Natural killer cell treated with Interleukin-12 subunit alpha and Interleukin-12 subunit beta and Interleukin-15 and Interleukin-18, amount 100 ng/mL, for 72 hours (primary cell): ENCODE data around the gene SYNE1. TPM values are rescaled to one million over a fixed set of nuclear protein-coding genes. Genes with fewer than 3 reads are reported as not detected.

Experiments
- ATAC-seq, 2 donors: fragments of 150-1000 bp; cut with Tn5 transposase in 1 of 2; sonication (Bioruptor Pico), chemical (Tn5 transposase) in 1 of 2; 2 replicates each; pipeline ENCODE4 v1.10.0; 2021
- DNase-seq: peaks from one replicate; pipeline ENCODE4 v3.0.0; 2022; ENCODE audit warnings: low spot score
- H3K27ac Mint-ChIP-seq, 2 donors: 1 replicate in 1 of 2; 2 replicates in 1 of 2; pipeline ENCODE4 v1.8.0; 2022; ENCODE audit warnings: mixed read lengths in 2 of 2, mild to moderate bottlenecking in 1 of 2, moderate library complexity in 1 of 2
- H3K27me3 Mint-ChIP-seq, 2 donors: 1 replicate in 1 of 2; 2 replicates in 1 of 2; pipeline ENCODE4 v1.8.0; 2022; ENCODE audit warnings: mixed read lengths in 2 of 2
- H3K36me3 Mint-ChIP-seq: one replicate; pipeline ENCODE4 v1.8.0; 2022; ENCODE audit warnings: mixed read lengths
- H3K4me1 Mint-ChIP-seq, 2 donors: 1 replicate in 1 of 2; 2 replicates in 1 of 2; pipeline ENCODE4 v1.8.0; 2022; ENCODE audit warnings: low read depth in 2 of 2, mixed read lengths in 2 of 2, mild to moderate bottlenecking in 1 of 2
- H3K4me3 Mint-ChIP-seq: one replicate; pipeline ENCODE4 v1.8.0; 2022; ENCODE audit warnings: mixed read lengths
- H3K9me3 Mint-ChIP-seq: 2 replicates; pipeline ENCODE4 v1.8.0; 2022; ENCODE audit warnings: mixed read lengths
- total RNA-seq, 2 donors: library from RNA; stranded (reverse); gene quantifications; one replicate each; pipeline ENCODE4 v1.2.3, GENCODE V29; 2022

Gene SYNE1
- total RNA-seq, 2 donors from 2014 or later = 30.6 to 61.2 TPM

- Mint-ChIP-seq H3K4me3 (no peak overlapping the region), H3K4me1 (peaks cover 0 to 4% of the 10 kb centered on the region in 2 donors), H3K27ac (no peak overlapping the region), H3K27me3 (no peaks in the 10 kb centered on the region), H3K9me3 (no peaks in the 10 kb centered on the region), H3K36me3 (no peaks in the 10 kb centered on the region)
- ATAC-seq (no peak), DNase-seq (no peak)
These were observed 154.9 kb downstream of the SYNE1 start for GRCh38 chr6:152482289-152482688.

GRCh38 chr6:152478377-152479010 lies 158.7 kb downstream of the SYNE1 start:
- Mint-ChIP-seq H3K4me3 (no peak overlapping the region), H3K36me3 (no peaks in the 10 kb centered on the region), H3K9me3 (peaks cover 3% of the 10 kb centered on the region), H3K27ac (no peak overlapping the region), H3K4me1 (peaks cover 5% of the 10 kb centered on the region in 2 donors), H3K27me3 (no peaks in the 10 kb centered on the region)
- DNase-seq (no peak), ATAC-seq (no peak)

- ATAC-seq (peak in 1 of 2 donors; percentile 51), DNase-seq (no peak)
- Mint-ChIP-seq H3K4me1 (peaks cover 5% of the 10 kb centered on the region in 2 donors), H3K36me3 (no peaks in the 10 kb centered on the region), H3K9me3 (peaks cover 3% of the 10 kb centered on the region), H3K27me3 (no peaks in the 10 kb centered on the region), H3K27ac (no peak overlapping the region), H3K4me3 (no peak overlapping the region)
These were observed 162.8 kb downstream of the SYNE1 start for GRCh38 chr6:152474354-152474753.

- no peak overlapping the region for H3K27ac Mint-ChIP-seq
These were observed 164.8 kb downstream of the SYNE1 start for GRCh38 chr6:152472325-152472724.

GRCh38 chr6:152471456-152472265 lies 165.5 kb downstream of the SYNE1 start:
- peaks cover 5% of the 10 kb centered on the region in 2 donors for H3K4me1 Mint-ChIP-seq
- H3K27ac Mint-ChIP-seq = no peak overlapping the region
- DNase-seq (no peak), ATAC-seq (no peak)
- no peak overlapping the region for H3K4me3 Mint-ChIP-seq
- H3K9me3 Mint-ChIP-seq = peaks cover 3% of the 10 kb centered on the region
- H3K27me3 Mint-ChIP-seq = no peaks in the 10 kb centered on the region
- no peaks in the 10 kb centered on the region for H3K36me3 Mint-ChIP-seq

More at GRCh38 chr6:152472325-152472724, 164.8 kb downstream of the SYNE1 start:
- no peak for ATAC-seq
- Mint-ChIP-seq H3K4me1 (peaks cover 5% of the 10 kb centered on the region in 2 donors), H3K36me3 (no peaks in the 10 kb centered on the region), H3K27me3 (no peaks in the 10 kb centered on the region), H3K9me3 (peaks cover 3% of the 10 kb centered on the region), H3K4me3 (no peak overlapping the region)
- no peak for DNase-seq

GRCh38 chr6:152463164-152463563 lies 174.0 kb downstream of the SYNE1 start:
- Mint-ChIP-seq H3K36me3 (no peaks in the 10 kb centered on the region), H3K27me3 (no peaks in the 10 kb centered on the region), H3K9me3 (no peaks in the 10 kb centered on the region), H3K4me1 (peaks cover 4 to 15% of the 10 kb centered on the region in 2 donors), H3K27ac (no peak overlapping the region), H3K4me3 (peak overlapping the region; percentile 30)
- ATAC-seq (no peak), DNase-seq (no peak)

- Mint-ChIP-seq H3K27me3 (no peaks in the 10 kb centered on the region), H3K4me3 (peak overlapping the region; percentile 30), H3K36me3 (no peaks in the 10 kb centered on the region), H3K9me3 (no peaks in the 10 kb centered on the region), H3K4me1 (peaks cover 4 to 15% of the 10 kb centered on the region in 2 donors), H3K27ac (no peak overlapping the region)
- DNase-seq (no peak), ATAC-seq (no peak)
These were observed 174.4 kb downstream of the SYNE1 start for GRCh38 chr6:152462716-152463115.

- Mint-ChIP-seq H3K27ac (no peak overlapping the region), H3K36me3 (no peaks in the 10 kb centered on the region), H3K4me1 (peaks cover 4 to 15% of the 10 kb centered on the region in 2 donors), H3K9me3 (no peaks in the 10 kb centered on the region), H3K27me3 (no peaks in the 10 kb centered on the region), H3K4me3 (no peak overlapping the region)
- DNase-seq (no peak), ATAC-seq (no peak)
These were observed 175.6 kb downstream of the SYNE1 start for GRCh38 chr6:152461556-152461955.

GRCh38 chr6:152458648-152459644 lies 178.2 kb downstream of the SYNE1 start:
- ATAC-seq (no peak), DNase-seq (no peak)
- no peaks in the 10 kb centered on the region for H3K36me3 Mint-ChIP-seq
- H3K4me1 Mint-ChIP-seq = peaks cover 4 to 15% of the 10 kb centered on the region in 2 donors
- H3K27me3 Mint-ChIP-seq = no peaks in the 10 kb centered on the region
- H3K9me3 Mint-ChIP-seq = no peaks in the 10 kb centered on the region
- H3K4me3 Mint-ChIP-seq = no peak overlapping the region
- H3K27ac Mint-ChIP-seq = no peak overlapping the region

GRCh38 chr6:152457949-152458624 lies 179.1 kb downstream of the SYNE1 start:
- H3K4me3 Mint-ChIP-seq = no peak overlapping the region
- H3K27ac Mint-ChIP-seq = no peak overlapping the region
- DNase-seq (no peak), ATAC-seq (no peak)
- no peaks in the 10 kb centered on the region for H3K9me3 Mint-ChIP-seq
- H3K4me1 Mint-ChIP-seq = peaks cover 2 to 11% of the 10 kb centered on the region in 2 donors
- H3K27me3 Mint-ChIP-seq = no peaks in the 10 kb centered on the region
- H3K36me3 Mint-ChIP-seq = no peaks in the 10 kb centered on the region

GRCh38 chr6:152454003-152454402 lies 183.2 kb downstream of the SYNE1 start:
- Mint-ChIP-seq H3K9me3 (no peaks in the 10 kb centered on the region), H3K27ac (no peak overlapping the region), H3K27me3 (no peaks in the 10 kb centered on the region), H3K36me3 (peaks cover 4% of the 10 kb centered on the region), H3K4me3 (no peak overlapping the region), H3K4me1 (no peaks in the 10 kb centered on the region)
- ATAC-seq (peak in 1 of 2 donors; percentile 28), DNase-seq (no peak)

GRCh38 chr6:152453421-152453820 lies 183.7 kb downstream of the SYNE1 start:
- H3K4me3 Mint-ChIP-seq = no peak overlapping the region
- ATAC-seq = no peak
- no peak for DNase-seq
- H3K36me3 Mint-ChIP-seq = peaks cover 4% of the 10 kb centered on the region
- H3K9me3 Mint-ChIP-seq = no peaks in the 10 kb centered on the region
- H3K4me1 Mint-ChIP-seq = no peaks in the 10 kb centered on the region
- no peak overlapping the region for H3K27ac Mint-ChIP-seq
- H3K27me3 Mint-ChIP-seq = no peaks in the 10 kb centered on the region

- Mint-ChIP-seq H3K4me3 (no peak overlapping the region), H3K9me3 (no peaks in the 10 kb centered on the region), H3K36me3 (peaks cover 4% of the 10 kb centered on the region), H3K4me1 (no peaks in the 10 kb centered on the region), H3K27ac (no peak overlapping the region), H3K27me3 (no peaks in the 10 kb centered on the region)
- ATAC-seq = no peak
- DNase-seq = no peak
These were observed 184.5 kb downstream of the SYNE1 start for GRCh38 chr6:152452639-152453038.
